Effector memory CD4-positive, alpha-beta T cell (primary cell): ENCODE measurements around the gene HSPG2.

Experiments
- DNase-seq, 3 donors: peaks; one replicate each; pipeline ENCODE4 v3.0.0-alpha.2; 2020
- H3K27ac ChIP-seq: 2 replicates; pipeline ENCODE4 v1.7.0; 2013; ENCODE audit warnings: mild to moderate bottlenecking, low read length, moderate library complexity; ENCODE audit not compliant: insufficient read depth, poor library complexity, severe bottlenecking
- H3K27me3 ChIP-seq: replicated peaks from 2 replicates; pipeline ENCODE4 v1.7.0; 2013; ENCODE audit warnings: mild to moderate bottlenecking, low read length; ENCODE audit not compliant: insufficient read depth, control insufficient read depth, poor library complexity, severe bottlenecking
- H3K36me3 ChIP-seq: 2 replicates; pipeline ENCODE4 v1.7.0; 2013; ENCODE audit warnings: mild to moderate bottlenecking, low read length, moderate library complexity; ENCODE audit not compliant: control insufficient read depth, insufficient read depth
- H3K4me1 ChIP-seq: 2 replicates; pipeline ENCODE4 v1.7.0; 2013; ENCODE audit warnings: low read length, mild to moderate bottlenecking; ENCODE audit not compliant: control insufficient read depth, insufficient read depth, poor library complexity, severe bottlenecking
- H3K4me3 ChIP-seq: 2 replicates; pipeline ENCODE4 v1.7.0; 2013; ENCODE audit warnings: low read length, low read depth, mild to moderate bottlenecking; ENCODE audit not compliant: insufficient read depth, poor library complexity, severe bottlenecking
- H3K9me3 ChIP-seq: 2 replicates; pipeline ENCODE4 v1.7.0; 2013; ENCODE audit warnings: mild to moderate bottlenecking, low read length, moderate library complexity; ENCODE audit not compliant: control insufficient read depth

The HSPG2 gene

GRCh38 chr1:21899267-21899810 lies 37.8 kb downstream of the HSPG2 start:
- no peak overlapping the region for H3K27ac ChIP-seq
- no peak for DNase-seq
- H3K4me3 ChIP-seq, result no peak overlapping the region
- no peaks in the 10 kb centered on the region for H3K27me3 ChIP-seq
- H3K9me3 ChIP-seq, result no peaks in the 10 kb centered on the region
- no peaks in the 10 kb centered on the region for H3K4me1 ChIP-seq
- no peaks in the 10 kb centered on the region for H3K36me3 ChIP-seq

- Histone ChIP-seq H3K4me3 (no peak overlapping the region), H3K4me1 (no peaks in the 10 kb centered on the region), H3K27me3 (no peaks in the 10 kb centered on the region), H3K27ac (no peak overlapping the region), H3K36me3 (no peaks in the 10 kb centered on the region), H3K9me3 (no peaks in the 10 kb centered on the region)
- no peak for DNase-seq
Observed at GRCh38 chr1:21898326-21899200, 38.5 kb downstream of the HSPG2 start.

- Histone ChIP-seq H3K9me3 (no peaks in the 10 kb centered on the region), H3K27ac (no peak overlapping the region), H3K4me3 (no peak overlapping the region), H3K4me1 (no peaks in the 10 kb centered on the region), H3K36me3 (no peaks in the 10 kb centered on the region), H3K27me3 (no peaks in the 10 kb centered on the region)
- DNase-seq, result no peak
Observed at GRCh38 chr1:21897844-21898243, 39.3 kb downstream of the HSPG2 start.

DNA sequence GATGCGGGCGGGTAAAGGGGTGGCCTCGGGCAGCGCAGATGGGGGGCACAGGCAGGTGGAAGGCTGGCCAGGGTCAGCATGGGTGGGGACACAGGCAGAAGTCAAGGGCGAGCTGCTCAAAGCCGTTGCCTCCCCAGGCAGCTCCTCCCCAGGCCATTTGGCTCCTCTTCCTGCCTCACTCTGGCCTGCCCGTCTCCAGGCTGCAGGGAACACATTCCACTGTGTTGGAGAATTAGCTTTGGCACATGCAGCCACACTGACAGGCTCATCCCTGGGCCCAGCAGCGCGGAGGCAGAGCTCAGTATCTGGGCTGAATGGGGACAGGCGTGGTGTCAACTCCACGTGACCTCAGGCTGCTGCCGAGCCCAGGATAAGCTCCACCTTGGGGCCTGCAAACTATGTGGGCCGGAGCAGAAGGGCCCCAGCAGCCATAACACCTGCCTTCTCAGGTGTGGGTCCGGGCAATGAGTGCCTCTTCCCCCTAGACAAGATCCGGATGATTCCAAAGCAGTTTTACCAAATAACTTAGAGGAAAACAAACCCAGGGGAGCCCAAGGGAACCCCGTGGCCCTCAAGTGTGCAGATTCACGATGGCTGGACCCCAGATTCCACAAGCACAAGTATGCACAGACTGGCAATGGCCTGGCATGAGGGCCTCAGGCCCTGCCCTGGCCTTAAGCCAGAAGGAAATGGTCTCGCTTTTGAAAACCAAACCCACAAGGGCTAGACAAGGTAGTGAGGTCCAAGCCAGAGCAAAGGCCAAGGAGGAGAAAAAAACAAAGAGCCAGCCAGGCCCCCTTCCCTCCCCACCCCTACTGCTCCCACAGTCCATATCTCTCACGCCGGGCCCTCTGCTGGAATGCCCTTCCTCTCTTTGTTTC lies 40.2 kb downstream of the HSPG2 start:
- H3K4me3 ChIP-seq, result no peak overlapping the region
- no peak for DNase-seq
- H3K27me3 ChIP-seq, result no peaks in the 10 kb centered on the region
- no peaks in the 10 kb centered on the region for H3K9me3 ChIP-seq
- H3K4me1 ChIP-seq, result no peaks in the 10 kb centered on the region
- H3K36me3 ChIP-seq, result no peaks in the 10 kb centered on the region
- H3K27ac ChIP-seq, result no peak overlapping the region

GRCh38 chr1:21896026-21896425 lies 41.1 kb downstream of the HSPG2 start:
- H3K27ac ChIP-seq, result no peak overlapping the region
- no peaks in the 10 kb centered on the region for H3K4me1 ChIP-seq
- DNase-seq, result no peak
- no peaks in the 10 kb centered on the region for H3K36me3 ChIP-seq
- no peaks in the 10 kb centered on the region for H3K27me3 ChIP-seq
- H3K9me3 ChIP-seq, result no peaks in the 10 kb centered on the region
- no peak overlapping the region for H3K4me3 ChIP-seq

DNA sequence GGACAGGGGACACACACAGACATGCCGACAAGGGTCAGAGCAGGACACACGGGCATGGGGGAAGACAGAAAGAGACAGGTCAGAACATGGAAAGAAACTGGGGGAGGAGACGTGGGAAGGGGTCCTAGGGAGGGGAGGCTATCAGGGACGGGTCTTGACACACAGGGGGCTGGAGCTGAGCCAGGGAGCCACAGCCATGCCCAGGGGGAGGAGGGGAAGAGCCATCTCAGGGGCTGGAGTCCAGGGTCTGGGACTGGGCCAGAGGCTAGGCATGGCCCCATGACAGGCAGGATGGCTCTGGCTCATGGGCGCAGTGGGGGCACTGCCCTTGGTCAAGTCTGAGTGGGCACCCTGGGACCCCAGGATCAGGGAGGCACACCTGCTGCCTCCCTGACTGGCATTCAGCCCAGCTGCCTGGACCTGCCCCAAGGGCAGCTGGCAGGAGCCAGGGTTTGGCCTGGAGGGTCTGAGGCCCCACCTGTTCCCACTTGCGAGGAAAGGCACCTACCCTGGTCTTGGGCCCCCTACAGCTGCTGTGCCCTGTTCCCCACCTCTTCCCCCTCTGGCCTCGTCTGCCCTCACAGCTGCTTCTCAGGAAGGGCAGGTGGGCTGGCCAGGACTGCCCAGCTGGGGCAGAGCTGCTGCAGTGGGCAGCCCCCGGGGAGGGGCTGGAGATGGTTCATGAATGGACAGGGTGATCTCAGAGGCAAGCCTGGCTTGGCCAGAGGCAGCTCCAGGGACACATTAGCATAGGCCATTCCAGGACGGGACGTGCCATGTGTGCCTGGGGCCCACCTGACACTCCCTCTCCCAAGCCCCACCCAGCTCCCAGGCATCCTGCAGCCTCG lies 42.9 kb downstream of the HSPG2 start:
- no peaks in the 10 kb centered on the region for H3K4me1 ChIP-seq
- H3K36me3 ChIP-seq, result no peaks in the 10 kb centered on the region
- no peak overlapping the region for H3K27ac ChIP-seq
- H3K4me3 ChIP-seq, result no peak overlapping the region
- H3K9me3 ChIP-seq, result no peaks in the 10 kb centered on the region
- DNase-seq, result no peak
- H3K27me3 ChIP-seq, result no peaks in the 10 kb centered on the region

GRCh38 chr1:21893046-21893805 lies 43.9 kb downstream of the HSPG2 start:
- Histone ChIP-seq H3K9me3 (no peaks in the 10 kb centered on the region), H3K4me1 (no peaks in the 10 kb centered on the region), H3K36me3 (no peaks in the 10 kb centered on the region), H3K4me3 (no peak overlapping the region), H3K27me3 (no peaks in the 10 kb centered on the region), H3K27ac (no peak overlapping the region)
- no peak for DNase-seq

DNA sequence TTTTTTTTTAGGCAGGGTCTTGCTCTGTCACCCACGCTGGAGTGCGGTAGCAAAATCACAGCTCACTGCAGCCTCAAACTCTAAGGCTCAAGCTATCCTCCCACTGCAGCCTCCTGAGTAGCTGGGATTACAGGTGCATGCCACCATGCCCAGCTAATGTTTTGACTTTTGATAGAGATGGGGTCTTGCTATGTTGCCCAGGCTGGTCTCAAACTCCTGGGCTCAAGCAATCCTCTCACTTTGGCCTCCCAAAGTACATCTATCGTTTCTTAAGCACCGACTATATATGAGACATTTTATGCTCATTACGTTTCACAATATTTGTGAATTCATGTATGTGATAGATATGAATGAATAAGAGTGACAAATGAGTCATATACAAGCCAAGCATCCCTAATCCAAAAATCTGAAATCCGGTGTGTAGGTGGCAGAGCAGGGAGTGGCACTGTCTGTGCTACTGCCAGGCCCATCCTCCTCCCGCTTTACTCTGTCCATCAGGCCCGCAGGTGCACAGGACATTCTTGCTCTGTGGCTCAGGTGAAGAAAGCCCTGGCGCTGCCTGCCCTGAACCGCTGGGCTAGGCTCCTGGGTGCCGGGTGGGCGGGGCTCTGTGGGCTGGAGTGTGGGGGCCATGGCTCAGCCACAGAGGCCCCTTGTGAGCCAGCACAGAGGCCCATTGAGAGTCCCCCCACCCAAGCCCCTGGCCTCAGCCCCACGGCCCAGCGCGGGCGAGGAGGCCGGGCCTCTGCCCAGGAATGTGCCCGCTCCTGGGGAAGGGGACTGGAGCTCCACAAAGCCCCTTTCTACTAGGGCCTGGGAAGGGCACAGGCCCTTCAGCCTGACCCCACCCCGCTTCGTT lies 45.3 kb downstream of the HSPG2 start:
- no peak overlapping the region for H3K4me3 ChIP-seq
- H3K27ac ChIP-seq, result no peak overlapping the region
- no peaks in the 10 kb centered on the region for H3K36me3 ChIP-seq

More for the DNA sequence above, 45.3 kb downstream of the HSPG2 start:
- no peak for DNase-seq
- H3K4me1 ChIP-seq, result no peaks in the 10 kb centered on the region
- no peaks in the 10 kb centered on the region for H3K9me3 ChIP-seq
- H3K27me3 ChIP-seq, result no peaks in the 10 kb centered on the region
